OCI-LY3 (cell line): Measurements from ENCODE around the gene SLC1A1.

Experiments used
- EZH2phosphoT487 ChIP-seq: fragments of 200-600 bp; shearing (Covaris generic); IDR thresholded peaks from 2 replicates; pipeline ENCODE4 v1.6.1; 2018; ENCODE audit warnings: antibody characterized with exemption, mixed run types, low read depth
- TF ChIP-seq, protein P1 (sequence below): fragments of 200-600, 300-600 bp; sonication (generic); IDR thresholded peaks from 2 replicates; pipeline ENCODE4 v1.5.1; 2014; ENCODE audit warnings: antibody characterized with exemption, low read length, low read depth

DNA sequence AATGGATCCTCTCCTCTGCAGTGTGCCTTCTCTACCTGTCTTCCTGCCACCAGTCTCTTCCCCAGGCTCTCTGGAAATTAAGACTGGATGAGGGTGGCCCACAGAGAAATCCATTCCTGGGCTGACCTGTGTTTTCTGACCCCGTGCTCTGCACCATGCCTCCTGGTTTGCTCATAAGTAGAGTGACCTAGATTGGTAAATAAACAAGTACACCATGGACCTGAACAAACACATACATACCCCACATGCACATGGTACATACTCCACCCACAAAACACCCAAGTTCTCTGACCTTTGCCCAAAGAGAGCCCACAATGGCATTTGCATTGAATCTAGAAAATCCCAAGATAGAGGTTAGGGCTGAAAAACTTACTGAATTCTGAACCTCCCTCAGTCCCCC is 94.4 kb downstream of the SLC1A1 start:
- TF ChIP-seq, protein P1, sequence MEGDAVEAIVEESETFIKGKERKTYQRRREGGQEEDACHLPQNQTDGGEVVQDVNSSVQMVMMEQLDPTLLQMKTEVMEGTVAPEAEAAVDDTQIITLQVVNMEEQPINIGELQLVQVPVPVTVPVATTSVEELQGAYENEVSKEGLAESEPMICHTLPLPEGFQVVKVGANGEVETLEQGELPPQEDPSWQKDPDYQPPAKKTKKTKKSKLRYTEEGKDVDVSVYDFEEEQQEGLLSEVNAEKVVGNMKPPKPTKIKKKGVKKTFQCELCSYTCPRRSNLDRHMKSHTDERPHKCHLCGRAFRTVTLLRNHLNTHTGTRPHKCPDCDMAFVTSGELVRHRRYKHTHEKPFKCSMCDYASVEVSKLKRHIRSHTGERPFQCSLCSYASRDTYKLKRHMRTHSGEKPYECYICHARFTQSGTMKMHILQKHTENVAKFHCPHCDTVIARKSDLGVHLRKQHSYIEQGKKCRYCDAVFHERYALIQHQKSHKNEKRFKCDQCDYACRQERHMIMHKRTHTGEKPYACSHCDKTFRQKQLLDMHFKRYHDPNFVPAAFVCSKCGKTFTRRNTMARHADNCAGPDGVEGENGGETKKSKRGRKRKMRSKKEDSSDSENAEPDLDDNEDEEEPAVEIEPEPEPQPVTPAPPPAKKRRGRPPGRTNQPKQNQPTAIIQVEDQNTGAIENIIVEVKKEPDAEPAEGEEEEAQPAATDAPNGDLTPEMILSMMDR = no peak
- TF ChIP-seq EZH2phosphoT487 = no peak
